Measurements from ENCODE around the gene CELSR2.

- no peak for TF ChIP-seq CTCF (conservative IDR thresholded peaks at IDR 0.05; ENCODE audit: low read depth in 2 of 2)
- TF ChIP-seq JUNB (IDR thresholded peaks at IDR 0.05; ENCODE audit: unreplicated experiment) = no peak
- TF ChIP-seq REST (IDR thresholded peaks at IDR 0.05; ENCODE audit: unreplicated experiment) = no peak
- TF ChIP-seq ZNF331 (CRISPR knock-in tag; IDR thresholded peaks at IDR 0.05; ENCODE audit: low read depth) = no peak
- no peak for TF ChIP-seq EZH2phosphoT487 (IDR thresholded peaks at IDR 0.05; ENCODE audit: unreplicated experiment)
- TF ChIP-seq EZH2 (IDR thresholded peaks at IDR 0.05; ENCODE audit: low read depth, unreplicated experiment) = no peak
- no peak for TF ChIP-seq CREB1 (CRISPR knock-in tag; IDR thresholded peaks at IDR 0.05; ENCODE audit: low read depth)
- no peak for TF ChIP-seq POLR2AphosphoS5 (IDR thresholded peaks at IDR 0.05; ENCODE audit: low read depth)
- no peak for TF ChIP-seq ETS1 (IDR thresholded peaks at IDR 0.05)
Observed at GRCh38 chr1:109238382-109238781, 11.0 kb upstream of the CELSR2 start.
